ENCODE data around the gene TASL. TPM values are rescaled to one million over a fixed set of nuclear protein-coding genes. Genes with fewer than 3 reads are reported as not detected.
"Not testable (repeated sequence)": the region's sequence is repeated elsewhere in the genome, so short reads cannot be mapped to it uniquely, and the experiment has no call there.

TASL gene
- total RNA-seq, 1 donor from 2014 or later = not detected

- no peaks in the 10 kb centered on the region for H3K27me3 ChIP-seq (ENCODE audit: control insufficient read depth, insufficient read depth, low read length)
- DNase-seq (ENCODE audit: low read depth) (peak; percentile 15), FAIRE-seq (no peak)
- H3K4me3 ChIP-seq (ENCODE audit: low read depth, low read length) = no peak overlapping the region
- TF ChIP-seq CTCF (IDR thresholded peaks at IDR 0.05; ENCODE audit: insufficient read depth, low read length, severe bottlenecking) = no peak
- no peaks in the 10 kb centered on the region for H3K36me3 ChIP-seq (ENCODE audit: control insufficient read depth, insufficient read depth, low read length)
Observed at GRCh38 chrX:30618160-30618765, 40.7 kb upstream of the TASL start.

- Histone ChIP-seq H3K27me3 (ENCODE audit: control insufficient read depth, insufficient read depth, low read length) (no peaks in the 10 kb centered on the region), H3K4me3 (ENCODE audit: low read depth, low read length) (no peak overlapping the region), H3K36me3 (ENCODE audit: control insufficient read depth, insufficient read depth, low read length) (no peaks in the 10 kb centered on the region)
- FAIRE-seq (no peak), DNase-seq (ENCODE audit: low read depth) (peak; percentile 79)
- TF ChIP-seq CTCF (IDR thresholded peaks at IDR 0.05; ENCODE audit: insufficient read depth, low read length, severe bottlenecking) = no peak
Observed at GRCh38 chrX:30615229-30615628, 37.7 kb upstream of the TASL start.

- FAIRE-seq = no peak
- no peak for DNase-seq (ENCODE audit: low read depth)
- no peaks in the 10 kb centered on the region for H3K36me3 ChIP-seq (ENCODE audit: control insufficient read depth, insufficient read depth, low read length)
- H3K4me3 ChIP-seq (ENCODE audit: low read depth, low read length) = no peak overlapping the region
- no peak for TF ChIP-seq CTCF (IDR thresholded peaks at IDR 0.05; ENCODE audit: insufficient read depth, low read length, severe bottlenecking)
- H3K27me3 ChIP-seq (ENCODE audit: control insufficient read depth, insufficient read depth, low read length) = no peaks in the 10 kb centered on the region
Observed at GRCh38 chrX:30613721-30614120, 36.2 kb upstream of the TASL start.

GRCh38 chrX:30612250-30612655 lies 34.7 kb upstream of the TASL start:
- TF ChIP-seq CTCF (IDR thresholded peaks at IDR 0.05; ENCODE audit: insufficient read depth, low read length, severe bottlenecking) = no peak
- Histone ChIP-seq H3K36me3 (ENCODE audit: control insufficient read depth, insufficient read depth, low read length) (no peaks in the 10 kb centered on the region), H3K4me3 (ENCODE audit: low read depth, low read length) (no peak overlapping the region), H3K27me3 (ENCODE audit: control insufficient read depth, insufficient read depth, low read length) (no peaks in the 10 kb centered on the region)
- no peak for FAIRE-seq
- peak; percentile 80 for DNase-seq (ENCODE audit: low read depth)

- Histone ChIP-seq H3K27me3 (ENCODE audit: control insufficient read depth, insufficient read depth, low read length) (no peaks in the 10 kb centered on the region), H3K4me3 (ENCODE audit: low read depth, low read length) (no peak overlapping the region), H3K36me3 (ENCODE audit: control insufficient read depth, insufficient read depth, low read length) (no peaks in the 10 kb centered on the region)
- no peak for FAIRE-seq
- DNase-seq (ENCODE audit: low read depth) = peak; percentile 16
- TF ChIP-seq CTCF (IDR thresholded peaks at IDR 0.05; ENCODE audit: insufficient read depth, low read length, severe bottlenecking) = no peak
Observed at GRCh38 chrX:30610026-30610425, 32.5 kb upstream of the TASL start.

GRCh38 chrX:30607155-30607554 lies 29.6 kb upstream of the TASL start:
- Histone ChIP-seq H3K36me3 (ENCODE audit: control insufficient read depth, insufficient read depth, low read length) (no peaks in the 10 kb centered on the region), H3K4me3 (ENCODE audit: low read depth, low read length) (no peak overlapping the region), H3K27me3 (ENCODE audit: control insufficient read depth, insufficient read depth, low read length) (no peaks in the 10 kb centered on the region)
- FAIRE-seq = no peak
- no peak for TF ChIP-seq CTCF (IDR thresholded peaks at IDR 0.05; ENCODE audit: insufficient read depth, low read length, severe bottlenecking)
- DNase-seq (ENCODE audit: low read depth) = peak; percentile 88

- FAIRE-seq = peak; percentile 87
Observed at GRCh38 chrX:30600269-30601176, 23.0 kb upstream of the TASL start.

More at GRCh38 chrX:30600269-30601176, 23.0 kb upstream of the TASL start:
- H3K36me3 ChIP-seq (ENCODE audit: control insufficient read depth, insufficient read depth, low read length); DNase-seq (ENCODE audit: low read depth); H3K27me3 ChIP-seq (ENCODE audit: control insufficient read depth, insufficient read depth, low read length); H3K4me3 ChIP-seq (ENCODE audit: low read depth, low read length): not testable (repeated sequence)
